Panc1 (cell line): Measurements from ENCODE around the gene PRDX4. TPM values are rescaled to one million over a fixed set of nuclear protein-coding genes. Genes with fewer than 3 reads are reported as not detected.

Experiments
- ATAC-seq: fragments of 200-7000 bp; cut with Tn5 transposase; 2 replicates; pipeline ENCODE4 v1.9.1; 2020; ENCODE audit warnings: mild to moderate bottlenecking, moderate library complexity
- BruUV-seq: library from RNA; stranded (reverse); fragments of 400-500 nt; replicated peaks from 2 replicates; lab custom pipeline; 2021; lab: Mats Ljungman, UMichigan
- CTCF ChIA-PET: fragments of 300-600 bp; sonication (Branson Sonifier 250); formaldehyde crosslinking; loops from one replicate; lab custom pipeline; 2022; ENCODE audit warnings: antibody characterized with exemption; lab: Charles Lee
- POLR2A ChIA-PET: fragments of 300-600 bp; sonication (Branson Sonifier 250); formaldehyde crosslinking; loops from one replicate; lab custom pipeline; 2022; ENCODE audit warnings: antibody characterized with exemption; lab: Charles Lee
- DNase-seq: peaks from one replicate; pipeline ENCODE4 v3.0.0-alpha.2; 2010; ENCODE audit warnings: low read depth, low spot score
- H3K27ac ChIP-seq: 2 replicates; pipeline ENCODE4 v1.5.1; 2011; ENCODE audit warnings: mild to moderate bottlenecking, low read length, inconsistent platforms
- H3K27me3 ChIP-seq: fragments of 200-500 bp; sonication (Bioruptor generic); 2 replicates; pipeline ENCODE4 v1.6.0; 2014; ENCODE audit warnings: low read length, inconsistent platforms; ENCODE audit not compliant: control insufficient read depth, insufficient read depth
- H3K36me3 ChIP-seq: fragments of 200-500 bp; sonication (Bioruptor generic); 2 replicates; pipeline ENCODE4 v1.5.1; 2014; ENCODE audit warnings: inconsistent platforms, mild to moderate bottlenecking, low read length, moderate library complexity; ENCODE audit not compliant: control insufficient read depth, insufficient read depth
- H3K4me1 ChIP-seq: 2 replicates; pipeline ENCODE4 v1.5.1; 2011; ENCODE audit warnings: inconsistent platforms, mild to moderate bottlenecking, low read length, moderate library complexity; ENCODE audit not compliant: control insufficient read depth, insufficient read depth
- H3K4me3 ChIP-seq, 2 experiments: 2 replicates each; pipeline ENCODE4 v1.5.1; 2011 to 2012; ENCODE audit warnings: low read depth in 2 of 2, low read length in 2 of 2, mild to moderate bottlenecking in 2 of 2, inconsistent platforms in 1 of 2, moderate library complexity in 1 of 2
- H3K9me3 ChIP-seq: fragments of 200-500 bp; sonication (Bioruptor generic); 2 replicates; pipeline ENCODE4 v1.5.1; 2014; ENCODE audit warnings: low read depth, mild to moderate bottlenecking, inconsistent platforms, low read length, moderate library complexity; ENCODE audit not compliant: control insufficient read depth, insufficient read depth
- POLR2AphosphoS5 ChIP-seq: IDR thresholded peaks from 2 replicates; pipeline ENCODE4 v1.6.1; 2012; ENCODE audit warnings: mild to moderate bottlenecking, low read depth, low read length, moderate library complexity
- SIN3A ChIP-seq: IDR thresholded peaks from 2 replicates; pipeline ENCODE4 v1.6.1; 2012; ENCODE audit warnings: low read depth, mild to moderate bottlenecking, low read length, moderate library complexity, borderline replicate concordance; ENCODE audit not compliant: insufficient read depth
- TCF7L2 ChIP-seq: IDR thresholded peaks from 2 replicates; pipeline ENCODE4 v1.6.1; 2011; ENCODE audit warnings: mild to moderate bottlenecking, low read depth, low read length, inconsistent platforms
- in situ Hi-C: cut with HindIII; loops from 2 replicates; pipeline ENCODE4 v1.10.0; 2016; ENCODE audit warnings: low sequenced_read_pairs, low pct_unique_long_range_greater_than_20kb
- intact Hi-C: fragments of 100-400 bp; cut with micrococcal nuclease; formaldehyde crosslinking; loops from one replicate; pipeline ENCODE4 v1.10.0; 2022; ENCODE audit not compliant: unreplicated experiment
- total RNA-seq: library from RNA; stranded (reverse); gene quantifications from one replicate; pipeline ENCODE4 v1.2.1, GENCODE V29; 2021; ENCODE audit not compliant: unreplicated experiment
- TF ChIP-seq, protein P1 (sequence below), 2 experiments: IDR thresholded peaks; 2 replicates each; pipeline ENCODE4 v1.6.1; 2011 to 2012; ENCODE audit warnings: low read depth in 2 of 2, control low read depth in 1 of 2, low read length in 1 of 2, mild to moderate bottlenecking in 1 of 2, moderate library complexity in 1 of 2; ENCODE audit not compliant: insufficient read depth in 1 of 2
- TF ChIP-seq, protein P2 (sequence below): fragments of 450-650 bp; IDR thresholded peaks from 2 replicates; pipeline ENCODE4 v1.5.1; 2017; ENCODE audit warnings: mild to moderate bottlenecking

PRDX4 gene
- total RNA-seq, 1 experiment from 2014 or later = 106 TPM

DNA sequence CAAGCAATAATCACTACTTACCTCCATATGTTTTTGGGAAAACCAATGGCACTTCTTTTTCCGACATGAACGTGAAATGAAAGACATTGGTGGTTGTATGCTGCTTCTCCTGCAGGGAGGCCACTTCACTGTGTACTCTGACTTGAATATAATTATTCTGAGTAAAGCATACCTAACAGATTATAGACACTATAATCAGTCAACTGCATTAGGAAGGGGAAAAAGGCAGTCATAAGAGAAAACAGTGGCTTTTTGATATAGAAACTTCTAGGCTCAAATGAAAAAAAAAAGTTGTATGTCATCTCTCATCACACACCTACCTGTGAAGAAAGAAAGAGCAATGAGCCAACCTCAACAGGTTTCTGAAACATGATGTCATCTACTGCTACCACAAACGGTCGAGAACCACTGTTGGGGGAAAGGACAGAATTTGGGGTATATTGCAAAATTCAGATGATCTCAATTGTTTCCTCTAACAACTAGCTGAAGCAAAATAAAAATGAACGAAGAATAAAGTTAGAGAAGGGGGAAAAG, 37.4 kb downstream of the PRDX4 start:
- ATAC-seq (no peak), DNase-seq (no peak)
- BruUV-seq = no TSS peak
- intact Hi-C loops = no loop called here
- TF ChIP-seq, protein P1, sequence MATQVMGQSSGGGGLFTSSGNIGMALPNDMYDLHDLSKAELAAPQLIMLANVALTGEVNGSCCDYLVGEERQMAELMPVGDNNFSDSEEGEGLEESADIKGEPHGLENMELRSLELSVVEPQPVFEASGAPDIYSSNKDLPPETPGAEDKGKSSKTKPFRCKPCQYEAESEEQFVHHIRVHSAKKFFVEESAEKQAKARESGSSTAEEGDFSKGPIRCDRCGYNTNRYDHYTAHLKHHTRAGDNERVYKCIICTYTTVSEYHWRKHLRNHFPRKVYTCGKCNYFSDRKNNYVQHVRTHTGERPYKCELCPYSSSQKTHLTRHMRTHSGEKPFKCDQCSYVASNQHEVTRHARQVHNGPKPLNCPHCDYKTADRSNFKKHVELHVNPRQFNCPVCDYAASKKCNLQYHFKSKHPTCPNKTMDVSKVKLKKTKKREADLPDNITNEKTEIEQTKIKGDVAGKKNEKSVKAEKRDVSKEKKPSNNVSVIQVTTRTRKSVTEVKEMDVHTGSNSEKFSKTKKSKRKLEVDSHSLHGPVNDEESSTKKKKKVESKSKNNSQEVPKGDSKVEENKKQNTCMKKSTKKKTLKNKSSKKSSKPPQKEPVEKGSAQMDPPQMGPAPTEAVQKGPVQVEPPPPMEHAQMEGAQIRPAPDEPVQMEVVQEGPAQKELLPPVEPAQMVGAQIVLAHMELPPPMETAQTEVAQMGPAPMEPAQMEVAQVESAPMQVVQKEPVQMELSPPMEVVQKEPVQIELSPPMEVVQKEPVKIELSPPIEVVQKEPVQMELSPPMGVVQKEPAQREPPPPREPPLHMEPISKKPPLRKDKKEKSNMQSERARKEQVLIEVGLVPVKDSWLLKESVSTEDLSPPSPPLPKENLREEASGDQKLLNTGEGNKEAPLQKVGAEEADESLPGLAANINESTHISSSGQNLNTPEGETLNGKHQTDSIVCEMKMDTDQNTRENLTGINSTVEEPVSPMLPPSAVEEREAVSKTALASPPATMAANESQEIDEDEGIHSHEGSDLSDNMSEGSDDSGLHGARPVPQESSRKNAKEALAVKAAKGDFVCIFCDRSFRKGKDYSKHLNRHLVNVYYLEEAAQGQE (IDR thresholded peaks at IDR 0.05; ENCODE audit: insufficient read depth in 1 of 2, low read depth in 2 of 2, low read length in 1 of 2) = no peak
- H3K27ac ChIP-seq = no peak overlapping the region
- H3K27me3 ChIP-seq = no peaks in the 10 kb centered on the region
- CTCF ChIA-PET = no interaction called here
- H3K4me1 ChIP-seq = no peaks in the 10 kb centered on the region
- in situ Hi-C loops = no loop called here
- H3K36me3 ChIP-seq = peaks cover 2% of the 10 kb centered on the region; the same call in 1 of the 2 replicates
- no peak overlapping the region for H3K4me3 ChIP-seq
- POLR2A ChIA-PET = no interaction called here
- no peaks in the 10 kb centered on the region for H3K9me3 ChIP-seq

DNA sequence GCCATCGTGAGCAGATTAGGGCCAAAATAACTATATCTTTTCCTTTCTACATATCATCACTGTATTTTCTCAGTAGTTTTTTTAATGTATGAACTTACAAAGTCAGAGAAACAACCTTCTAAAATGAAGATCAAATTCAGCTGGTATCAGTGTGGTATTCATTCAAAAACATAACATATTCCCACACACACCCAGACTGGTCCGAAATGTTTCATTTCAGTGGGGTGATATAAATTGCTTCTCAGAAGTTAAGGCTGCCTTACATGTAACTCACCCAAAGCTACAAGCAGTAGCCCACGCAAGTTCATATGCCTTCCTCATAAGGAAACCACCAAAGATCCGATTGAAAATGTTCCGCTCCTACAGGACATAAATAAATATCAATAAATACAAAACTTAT, 37.9 kb downstream of the PRDX4 start:
- peaks cover 2% of the 10 kb centered on the region; the same call in 1 of the 2 replicates for H3K36me3 ChIP-seq
- ATAC-seq = no peak
- H3K4me1 ChIP-seq = no peaks in the 10 kb centered on the region
- no peak for DNase-seq
- in situ Hi-C loops = no loop called here
- no peak overlapping the region for H3K27ac ChIP-seq
- TF ChIP-seq POLR2AphosphoS5 = no peak
- no peak for TF ChIP-seq SIN3A
- TF ChIP-seq TCF7L2 = no peak
- TF ChIP-seq, protein P2, sequence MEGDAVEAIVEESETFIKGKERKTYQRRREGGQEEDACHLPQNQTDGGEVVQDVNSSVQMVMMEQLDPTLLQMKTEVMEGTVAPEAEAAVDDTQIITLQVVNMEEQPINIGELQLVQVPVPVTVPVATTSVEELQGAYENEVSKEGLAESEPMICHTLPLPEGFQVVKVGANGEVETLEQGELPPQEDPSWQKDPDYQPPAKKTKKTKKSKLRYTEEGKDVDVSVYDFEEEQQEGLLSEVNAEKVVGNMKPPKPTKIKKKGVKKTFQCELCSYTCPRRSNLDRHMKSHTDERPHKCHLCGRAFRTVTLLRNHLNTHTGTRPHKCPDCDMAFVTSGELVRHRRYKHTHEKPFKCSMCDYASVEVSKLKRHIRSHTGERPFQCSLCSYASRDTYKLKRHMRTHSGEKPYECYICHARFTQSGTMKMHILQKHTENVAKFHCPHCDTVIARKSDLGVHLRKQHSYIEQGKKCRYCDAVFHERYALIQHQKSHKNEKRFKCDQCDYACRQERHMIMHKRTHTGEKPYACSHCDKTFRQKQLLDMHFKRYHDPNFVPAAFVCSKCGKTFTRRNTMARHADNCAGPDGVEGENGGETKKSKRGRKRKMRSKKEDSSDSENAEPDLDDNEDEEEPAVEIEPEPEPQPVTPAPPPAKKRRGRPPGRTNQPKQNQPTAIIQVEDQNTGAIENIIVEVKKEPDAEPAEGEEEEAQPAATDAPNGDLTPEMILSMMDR = no peak
- TF ChIP-seq, protein P1 (IDR thresholded peaks at IDR 0.05; ENCODE audit: insufficient read depth in 1 of 2, low read depth in 2 of 2, low read length in 1 of 2) = no peak
- ChIA-PET POLR2A (no interaction called here), CTCF (no interaction called here)
- H3K9me3 ChIP-seq = no peaks in the 10 kb centered on the region
- H3K27me3 ChIP-seq = no peaks in the 10 kb centered on the region
- intact Hi-C loops = no loop called here
- BruUV-seq = no TSS peak
- H3K4me3 ChIP-seq = no peak overlapping the region
